ENCODE data around the gene PLCH1.

DNA sequence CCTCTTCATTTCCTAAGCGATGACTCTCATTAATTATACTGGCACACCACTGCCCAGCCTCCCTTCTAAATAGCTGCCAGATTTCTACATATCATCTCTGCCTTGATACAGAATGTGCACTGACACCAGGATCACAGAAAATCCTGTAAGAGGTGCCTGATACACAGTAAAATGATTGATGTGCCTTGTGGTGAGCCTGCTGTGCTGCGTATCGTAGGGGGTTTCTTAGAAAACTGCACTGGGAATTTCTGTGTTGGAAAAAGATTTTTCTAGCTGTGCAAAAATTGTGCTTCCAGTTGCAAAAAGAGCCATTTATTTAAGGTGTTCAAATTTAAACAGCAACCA, 3.0 kb upstream of the PLCH1 start:
- no peak for TF ChIP-seq CTCF (tag by site-specific recombination; IDR thresholded peaks at IDR 0.05)
- TF ChIP-seq, protein P1, sequence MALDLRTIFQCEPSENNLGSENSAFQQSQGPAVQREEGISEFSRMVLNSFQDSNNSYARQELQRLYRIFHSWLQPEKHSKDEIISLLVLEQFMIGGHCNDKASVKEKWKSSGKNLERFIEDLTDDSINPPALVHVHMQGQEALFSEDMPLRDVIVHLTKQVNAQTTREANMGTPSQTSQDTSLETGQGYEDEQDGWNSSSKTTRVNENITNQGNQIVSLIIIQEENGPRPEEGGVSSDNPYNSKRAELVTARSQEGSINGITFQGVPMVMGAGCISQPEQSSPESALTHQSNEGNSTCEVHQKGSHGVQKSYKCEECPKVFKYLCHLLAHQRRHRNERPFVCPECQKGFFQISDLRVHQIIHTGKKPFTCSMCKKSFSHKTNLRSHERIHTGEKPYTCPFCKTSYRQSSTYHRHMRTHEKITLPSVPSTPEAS (tag by site-specific recombination; IDR thresholded peaks at IDR 0.05), result no peak
- TF ChIP-seq BCL11A (tag by site-specific recombination; IDR thresholded peaks at IDR 0.05; ENCODE audit: low read depth), result no peak
- no peak for TF ChIP-seq HOXA7 (CRISPR knock-in tag; IDR thresholded peaks at IDR 0.05; ENCODE audit: borderline replicate concordance)
- TF ChIP-seq YY1 (tag by site-specific recombination; IDR thresholded peaks at IDR 0.05), result no peak
- TF ChIP-seq ZNF433 (tag by site-specific recombination; IDR thresholded peaks at IDR 0.05; ENCODE audit: low read depth), result no peak
- no peak for TF ChIP-seq ZBTB8A (tag by site-specific recombination; IDR thresholded peaks at IDR 0.05)
- no peak for TF ChIP-seq ZNF140 (tag by site-specific recombination; IDR thresholded peaks at IDR 0.05)
- no peak for TF ChIP-seq TCF7L2 (IDR thresholded peaks at IDR 0.05; ENCODE audit: borderline replicate concordance, low read depth, low read length)
- no peak for TF ChIP-seq ZNF423 (tag by site-specific recombination; IDR thresholded peaks at IDR 0.05)
- no peak for TF ChIP-seq REPIN1 (tag by site-specific recombination; IDR thresholded peaks at IDR 0.05; ENCODE audit: low read depth)
- TF ChIP-seq ZNF558 (tag by site-specific recombination; IDR thresholded peaks at IDR 0.05), result no peak
